Ovary (tissue), 9 donors: ENCODE data around the gene PRPF40A. TPM values are rescaled to one million over a fixed set of nuclear protein-coding genes. Genes with fewer than 3 reads are reported as not detected.
"Not testable (repeated sequence)": the region's sequence is repeated elsewhere in the genome, so short reads cannot be mapped to it uniquely, and the experiment has no call there.

ENCODE experiments used
- DNase-seq, 5 donors: peaks; one replicate each; pipeline ENCODE4 v3.0.0-alpha.2; 2019 to 2020
- H3K27ac ChIP-seq, 2 donors: fragments of 200-600 bp; one replicate each; pipeline versions ENCODE4 v1.5.1 to v1.8.0; 2019 to 2022
- H3K27me3 ChIP-seq: fragments of 200-600 bp; one replicate; pipeline ENCODE4 v1.8.0; 2022
- H3K36me3 ChIP-seq: fragments of 200-600 bp; sonication (generic); one replicate; pipeline ENCODE4 v1.5.1; 2019
- H3K4me1 ChIP-seq: one replicate; pipeline ENCODE4 v1.8.1; 2013; ENCODE audit warnings: mild to moderate bottlenecking, moderate library complexity; ENCODE audit not compliant: insufficient read depth
- H3K4me3 ChIP-seq: fragments of 200-600 bp; sonication (generic); one replicate; pipeline ENCODE4 v1.5.1; 2017
- H3K9me3 ChIP-seq, 2 donors: fragments of 200-600 bp in 1 of 2; sonication (generic) in 1 of 2; one replicate each; pipeline versions ENCODE4 v1.5.1 to v1.8.1; 2013 to 2019; ENCODE audit warnings: mild to moderate bottlenecking in 1 of 2, moderate library complexity in 1 of 2
- CTCF ChIP-seq, 3 donors: fragments of 450-650 bp in 2 of 3; fragments of 200-600 bp in 1 of 3; IDR thresholded peaks; one replicate each; pipeline versions ENCODE4 v1.5.1 to v1.8.0; 2016 to 2022; ENCODE audit warnings: antibody characterized with exemption in 3 of 3, mild to moderate bottlenecking in 1 of 3
- EP300 ChIP-seq: sonication (generic); formaldehyde crosslinking; IDR thresholded peaks from one replicate; pipeline ENCODE4 v1.6.1; 2017; ENCODE audit warnings: antibody characterized with exemption
- POLR2A ChIP-seq: fragments of 450-650 bp; IDR thresholded peaks from one replicate; pipeline ENCODE4 v1.6.1; 2017; ENCODE audit warnings: antibody characterized with exemption, mild to moderate bottlenecking, moderate library complexity
- WGBS, 3 donors: extraction: QIAGEN DNeasy Blood & Tissue Kit in 1 of 3; methylation state at CpG; one replicate each; pipeline versions ENCODE4 v1.1.5 to v1.1.7; 2013 to 2017; 5-methylcytosine and 5-hydroxymethylcytosine counted together
- intact Hi-C, 4 donors: fragments of 100-400 bp; cut with DNase I; formaldehyde crosslinking; loops; one replicate each; pipeline versions ENCODE4 v1.11.0 to v1.15.1; 2022 to 2023
- polyA plus RNA-seq, 2 donors: library from polyadenylated mRNA; stranded (reverse); fragments of 200-250 nt in 1 of 2; fragments of 350-450 nt in 1 of 2; fragmentation: Illumina TruSeq in 1 of 2; extraction: RNeasy Lipid Tissue Mini Kit (QIAGEN cat#74804) in 1 of 2; gene quantifications; one replicate each; pipeline ENCODE4 v1.2.3, GENCODE V29; 2013 to 2014
- total RNA-seq, 7 donors: library from RNA; depleted of rRNA in 2 of 7; stranded (reverse); fragments of >200 nt in 2 of 7; fragmentation: NEBNext Ultra II Directional in 3 of 7; extraction: Animal tissue kit (Norgen Biotek cat#: 25700) in 3 of 7; gene quantifications; one replicate each; pipeline versions ENCODE4 v1.1.0 to v1.2.4, GENCODE V29; 2016 to 2023
- donor health status: DM: no; HTN: no; CAD: no; lungs with moderate emphysema.
- donor health status: DM: no; HTN: no; CAD: no.
- donor health status: Bipolar disorder and iron deficiency.
- donor health status: DM: yes; HTN: yes; CAD: no.
- donor health status: DM: no; HTN: no; CAD: no.
- donor health status: DM: yes; HTN: yes; CAD: no.

The PRPF40A gene
- total and polyA plus RNA-seq, 9 donors, result 27.5 to 81.9 (median 61.9) TPM

GRCh38 chr2:152730591-152731333 lies 13.5 kb upstream of the PRPF40A start:
- no peak overlapping the region for H3K4me3 ChIP-seq
- intact Hi-C loops, result no loop called here
- H3K36me3 ChIP-seq, result no peaks in the 10 kb centered on the region
- H3K27ac ChIP-seq, result no peak overlapping the region
- no peaks in the 10 kb centered on the region for H3K4me1 ChIP-seq
- H3K27me3 ChIP-seq, result no peaks in the 10 kb centered on the region
- no peak for DNase-seq
- 96 to 100% (median 98%) methylated on average over 1 of the region's 1 CpG for WGBS, 3 donors
- no peak for TF ChIP-seq EP300
- no peak for TF ChIP-seq CTCF (IDR thresholded peaks at IDR 0.05)
- no peak for TF ChIP-seq POLR2A
- no peaks in the 10 kb centered on the region for H3K9me3 ChIP-seq

DNA sequence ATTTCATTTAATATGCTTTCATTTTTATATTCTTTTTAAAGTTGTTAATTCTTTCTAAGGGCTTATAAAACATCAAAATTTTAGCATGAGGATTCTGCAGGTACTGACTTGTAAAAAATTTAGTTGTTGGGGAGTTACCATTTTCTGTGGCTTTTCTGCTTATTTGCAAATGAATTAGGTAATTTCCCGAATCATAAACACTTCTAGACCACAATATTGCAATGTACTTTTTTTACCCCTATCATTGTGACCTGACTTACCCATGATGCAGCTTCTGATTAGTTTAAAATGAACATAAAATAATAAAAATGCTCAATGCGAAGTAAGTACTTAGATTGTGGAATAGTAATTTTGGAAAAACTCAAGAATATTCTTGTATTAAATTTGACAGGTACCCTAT lies 12.6 kb upstream of the PRPF40A start:
- intact Hi-C loops, result no loop called here
- H3K4me1 ChIP-seq, result no peaks in the 10 kb centered on the region
- no peaks in the 10 kb centered on the region for H3K27me3 ChIP-seq
- no peaks in the 10 kb centered on the region for H3K9me3 ChIP-seq
- H3K4me3 ChIP-seq, result no peak overlapping the region
- TF ChIP-seq EP300 (no peak), POLR2A (no peak), CTCF (IDR thresholded peaks at IDR 0.05) (no peak)
- no peak for DNase-seq
- H3K27ac ChIP-seq, result no peak overlapping the region
- WGBS, 3 donors, result 90 to 97% (median 94%) methylated on average over 2 of the region's 2 CpGs
- no peaks in the 10 kb centered on the region for H3K36me3 ChIP-seq

DNA sequence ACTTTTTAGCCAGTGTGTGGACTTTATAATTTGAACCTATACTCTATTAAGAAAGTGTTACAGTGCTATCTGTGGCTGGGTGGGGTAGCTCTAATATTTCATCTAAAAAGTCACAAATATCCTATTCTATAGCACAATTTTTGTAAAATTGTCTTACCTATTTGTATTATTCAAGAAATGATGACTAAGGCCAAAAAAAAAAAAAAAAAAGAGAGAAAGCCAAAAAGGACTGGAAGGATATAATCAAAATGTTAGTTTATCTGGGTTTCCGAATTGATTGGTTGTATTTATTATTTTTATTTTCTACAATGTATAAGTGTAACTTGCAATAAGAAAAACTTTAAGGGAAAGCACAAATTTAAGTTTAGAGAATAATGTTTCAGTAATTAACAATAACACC lies 6.7 kb upstream of the PRPF40A start:
- Histone ChIP-seq H3K4me3 (no peak overlapping the region), H3K4me1 (peaks cover 5% of the 10 kb centered on the region), H3K36me3 (no peaks in the 10 kb centered on the region), H3K27me3 (no peaks in the 10 kb centered on the region), H3K9me3 (no peaks in the 10 kb centered on the region), H3K27ac (no peak overlapping the region)
- WGBS, 3 donors, result 89 to 100% (median 91%) methylated on average over 1 of the region's 1 CpG
- DNase-seq, result no peak
- intact Hi-C loops, result no loop called here
- TF ChIP-seq CTCF (IDR thresholded peaks at IDR 0.05) (no peak), EP300 (no peak), POLR2A (no peak)

- H3K27me3 ChIP-seq, intact Hi-C loops, H3K4me1 ChIP-seq, DNase-seq, H3K27ac ChIP-seq, H3K4me3 ChIP-seq, H3K9me3 ChIP-seq, H3K36me3 ChIP-seq: not testable (repeated sequence)
- 88 to 93% (median 92%) methylated on average over 8 of the region's 8 CpGs for WGBS, 3 donors
Measured at GRCh38 chr2:152722639-152723038, 5.4 kb upstream of the PRPF40A start.

DNA sequence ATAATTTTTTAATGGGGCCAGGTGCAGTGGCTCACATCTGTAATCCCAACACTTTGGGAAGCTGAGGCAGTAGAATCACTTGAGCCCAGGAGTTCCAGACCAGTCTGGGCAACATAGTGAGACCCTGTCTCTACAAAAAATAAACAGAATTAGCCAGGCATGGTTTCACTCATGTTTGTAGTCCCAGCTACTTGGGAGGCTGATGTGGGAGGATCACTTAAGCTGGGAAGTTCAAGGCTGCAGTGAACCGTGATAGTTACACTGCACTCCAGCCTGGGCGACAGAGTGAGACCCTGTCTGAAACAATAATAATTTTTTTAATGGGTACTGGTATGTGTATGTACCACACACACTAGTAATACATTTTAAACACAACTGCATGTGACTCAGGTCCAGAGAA lies 3.5 kb upstream of the PRPF40A start:
- H3K4me1 ChIP-seq, result peaks cover 5% of the 10 kb centered on the region
- H3K27ac ChIP-seq, result no peak overlapping the region
- no peaks in the 10 kb centered on the region for H3K9me3 ChIP-seq
- intact Hi-C loops, result no loop called here
- 10 to 37% (median 12%) methylated on average over 2 of the region's 2 CpGs for WGBS, 3 donors
- H3K4me3 ChIP-seq, result no peak overlapping the region
- H3K36me3 ChIP-seq, result no peaks in the 10 kb centered on the region
- no peak for DNase-seq
- TF ChIP-seq EP300 (no peak), CTCF (IDR thresholded peaks at IDR 0.05) (no peak), POLR2A (no peak)
- H3K27me3 ChIP-seq, result no peaks in the 10 kb centered on the region
